Stimulated activated CD8-positive, alpha-beta memory T cell treated with anti-CD3 and anti-CD28 coated beads, Interleukin-4, amount 100 ng/mL, for 4 hours (primary cell): ENCODE data around the gene CLPTM1L.
"Not testable (repeated sequence)": the region's sequence is repeated elsewhere in the genome, so short reads cannot be mapped to it uniquely, and the experiment has no call there.

Source experiments
- DNase-seq, 2 donors: peaks; one replicate each; pipeline ENCODE4 v3.0.0-alpha.2; 2020; ENCODE audit warnings: low read depth in 2 of 2, low spot score in 1 of 2

The CLPTM1L gene

GRCh38 chr5:1380910-1381309 is 36.0 kb upstream of the CLPTM1L start:
- no peak for DNase-seq

DNA sequence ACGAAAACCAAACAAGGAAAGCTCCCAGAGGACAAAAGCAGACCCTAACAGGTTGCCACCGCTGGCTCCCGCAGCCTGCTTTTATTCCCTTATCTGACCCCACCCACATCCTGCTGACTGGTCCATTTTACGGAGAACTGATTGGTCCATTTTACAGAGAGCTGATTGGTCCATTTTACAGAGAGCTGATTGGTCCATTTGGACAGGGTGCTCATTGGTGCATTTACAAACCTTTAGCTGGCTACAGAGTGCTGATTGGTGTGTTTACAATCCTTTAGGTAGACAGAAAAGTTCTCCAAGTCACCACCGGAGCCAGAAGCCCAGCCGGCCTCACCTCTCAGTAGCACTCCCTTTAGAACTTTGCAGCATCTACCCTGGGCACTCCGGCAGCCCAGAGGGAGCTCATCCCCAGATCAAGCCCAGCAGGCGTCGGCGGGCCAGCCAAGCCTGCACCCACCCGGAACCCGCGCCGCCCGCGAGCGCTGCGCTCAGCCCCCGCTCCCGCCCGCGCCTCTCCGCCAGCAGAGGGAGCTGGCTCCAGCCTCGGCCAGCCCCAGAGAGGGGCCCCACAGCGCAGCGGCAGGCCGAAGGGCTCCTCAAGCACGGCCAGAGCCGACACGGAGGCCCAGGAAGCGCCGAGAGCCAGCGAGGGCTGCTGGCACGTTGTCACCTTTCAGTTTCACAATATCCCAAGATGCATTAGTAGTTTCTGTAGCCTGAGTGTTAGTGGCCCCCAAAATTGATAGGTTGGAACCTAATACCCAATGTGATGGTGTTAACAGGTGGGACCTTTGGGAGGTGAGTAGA is 35.3 kb upstream of the CLPTM1L start:
- peak in 1 of 2 donors; percentile 12 for DNase-seq

GRCh38 chr5:1378866-1379659 is 34.2 kb upstream of the CLPTM1L start:
- DNase-seq, result no peak

DNA sequence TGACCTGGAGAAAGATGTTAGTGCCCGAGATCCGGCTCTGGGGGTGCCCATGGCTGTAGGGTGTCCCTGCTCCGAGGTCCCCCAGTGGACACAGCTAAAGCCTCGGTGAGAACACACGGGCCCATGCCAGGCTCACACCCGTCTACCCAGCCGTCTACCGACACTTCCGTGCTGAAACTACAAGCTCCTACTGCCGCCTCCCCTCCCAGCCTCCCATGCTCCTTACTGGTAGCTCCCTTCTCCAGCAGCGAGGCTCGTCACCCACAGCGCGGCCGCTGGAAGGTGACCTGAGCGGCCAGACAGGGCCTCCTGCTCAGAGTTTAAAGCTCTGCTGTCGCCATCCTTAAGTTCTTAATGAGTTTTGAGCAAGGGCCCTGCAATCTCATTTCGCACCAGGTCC is 33.2 kb upstream of the CLPTM1L start:
- DNase-seq, result no peak

DNA sequence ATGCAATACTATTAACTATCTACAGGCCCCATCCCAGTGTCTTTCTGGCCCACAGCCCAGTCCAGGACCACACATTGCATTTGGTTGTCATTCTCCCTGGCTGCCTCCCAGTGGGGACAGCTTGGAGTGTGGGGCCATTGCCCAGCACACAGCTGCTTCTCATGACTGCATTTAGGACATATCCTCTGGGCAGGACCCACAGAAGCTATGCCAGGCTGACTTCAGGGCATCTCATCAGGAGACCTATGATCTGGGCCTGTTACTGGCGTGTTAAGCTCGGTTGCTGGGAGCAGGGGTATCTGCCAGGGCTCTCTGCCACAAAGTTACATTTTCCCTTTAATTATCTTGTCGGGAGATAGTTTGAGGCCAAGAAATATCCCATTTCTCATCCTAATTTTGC is 32.1 kb upstream of the CLPTM1L start:
- DNase-seq, result no peak

DNA sequence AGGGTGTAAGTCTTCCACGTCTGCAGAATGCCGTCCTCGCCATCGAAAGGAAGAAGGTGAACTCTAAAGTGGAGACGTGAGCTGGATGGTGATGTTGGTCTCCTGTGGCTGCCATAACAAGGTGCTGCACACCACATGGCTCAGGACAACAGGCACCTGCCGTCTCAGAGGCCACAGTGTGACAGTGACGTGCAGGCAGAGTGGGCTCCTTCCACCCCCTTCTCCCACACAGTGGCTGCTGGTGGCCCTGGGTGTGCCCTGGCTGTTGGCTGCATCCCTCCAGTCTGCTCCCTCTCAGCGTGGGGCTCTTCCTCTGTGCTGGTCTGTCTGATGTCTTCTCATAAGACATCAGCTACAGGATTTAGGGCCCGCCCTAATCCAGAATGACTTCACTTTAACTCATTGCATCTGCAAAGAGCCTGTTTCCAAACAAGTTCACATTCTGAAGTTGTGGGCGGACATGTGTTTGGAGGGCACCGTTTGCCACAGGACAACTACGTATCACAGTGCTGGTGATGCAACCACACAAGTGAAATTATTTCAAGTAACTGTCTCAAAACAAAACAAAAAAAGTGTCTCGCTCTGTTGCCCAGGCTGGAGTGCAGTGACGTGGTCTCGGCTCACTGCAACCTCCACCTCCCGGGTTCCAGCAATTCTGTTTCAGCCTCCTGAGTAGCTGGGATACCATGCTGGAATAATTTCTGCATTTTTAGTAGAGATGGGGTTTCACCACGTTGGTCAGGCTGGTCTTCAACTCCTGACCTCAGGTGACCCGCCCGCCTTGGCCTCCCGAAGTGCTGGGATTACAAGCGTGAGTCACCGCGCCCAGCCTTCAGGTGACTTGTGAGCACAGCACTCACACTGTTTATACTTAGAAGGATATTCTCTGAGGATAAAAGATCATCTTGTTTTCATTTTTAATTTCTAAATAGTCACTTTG is 31.2 kb upstream of the CLPTM1L start:
- DNase-seq, result no peak

DNA sequence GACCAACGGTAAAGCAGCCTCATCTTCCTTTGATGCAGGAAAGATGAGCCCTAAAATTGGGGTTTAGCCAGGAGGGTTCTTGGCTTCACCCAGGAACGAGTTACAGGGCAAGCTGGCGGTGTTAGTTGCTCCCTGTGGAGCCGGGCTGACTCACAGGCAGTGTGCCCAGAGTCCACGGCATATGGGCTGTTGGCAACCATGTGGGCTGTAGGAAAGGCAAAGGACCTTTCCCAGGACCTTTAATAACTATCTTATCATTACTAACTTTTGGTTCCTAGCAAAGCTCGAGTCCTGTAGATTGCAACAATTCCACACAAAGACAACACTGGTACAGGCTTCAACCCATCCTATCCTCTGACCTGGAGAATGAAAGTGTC is 29.8 kb upstream of the CLPTM1L start:
- no peak for DNase-seq

- DNase-seq, result no peak
These were observed 29.3 kb upstream of the CLPTM1L start for GRCh38 chr5:1374030-1374678.

GRCh38 chr5:1371972-1372342 is 27.1 kb upstream of the CLPTM1L start:
- DNase-seq, result not testable (repeated sequence)

GRCh38 chr5:1371218-1371971 is 26.5 kb upstream of the CLPTM1L start:
- no peak for DNase-seq

DNA sequence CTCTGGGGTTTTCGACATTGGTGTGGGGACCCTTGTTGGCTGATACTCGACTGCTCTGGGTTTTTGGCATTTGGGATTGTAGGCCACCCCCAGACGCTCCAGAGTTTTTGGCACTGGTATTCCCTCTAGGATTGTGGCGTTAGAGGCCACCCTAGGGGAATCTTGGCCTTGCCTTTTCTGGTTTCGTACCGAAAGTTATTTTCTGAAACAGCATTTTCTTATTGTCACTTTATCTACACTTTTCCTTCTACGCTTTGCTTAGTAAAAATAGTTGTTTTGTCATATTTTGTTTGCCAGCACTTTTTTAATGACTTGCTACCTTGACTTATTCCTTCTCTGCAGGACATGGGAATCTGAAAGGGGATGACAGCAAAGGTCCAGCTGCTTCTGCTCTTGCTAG is 25.1 kb upstream of the CLPTM1L start:
- no peak for DNase-seq

DNA sequence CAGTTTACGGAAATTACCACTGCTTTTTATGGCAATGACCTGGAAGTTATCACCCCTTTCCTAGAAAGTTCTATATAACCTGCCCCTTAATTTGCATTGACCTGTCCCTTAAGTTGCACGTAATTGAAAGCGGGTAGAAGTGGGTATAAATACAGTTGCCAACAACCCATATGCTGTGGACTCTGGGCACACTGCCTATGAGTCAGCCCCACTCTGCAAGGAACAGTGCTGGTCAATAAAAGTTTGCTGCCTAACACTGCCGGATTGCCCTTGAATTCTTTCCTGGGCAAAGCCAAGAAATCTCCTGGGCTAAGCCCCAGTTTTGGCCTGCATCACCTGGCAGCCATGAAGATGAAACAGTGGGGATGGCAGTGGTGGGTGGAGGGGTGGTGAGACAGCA is 23.9 kb upstream of the CLPTM1L start:
- no peak for DNase-seq

DNA sequence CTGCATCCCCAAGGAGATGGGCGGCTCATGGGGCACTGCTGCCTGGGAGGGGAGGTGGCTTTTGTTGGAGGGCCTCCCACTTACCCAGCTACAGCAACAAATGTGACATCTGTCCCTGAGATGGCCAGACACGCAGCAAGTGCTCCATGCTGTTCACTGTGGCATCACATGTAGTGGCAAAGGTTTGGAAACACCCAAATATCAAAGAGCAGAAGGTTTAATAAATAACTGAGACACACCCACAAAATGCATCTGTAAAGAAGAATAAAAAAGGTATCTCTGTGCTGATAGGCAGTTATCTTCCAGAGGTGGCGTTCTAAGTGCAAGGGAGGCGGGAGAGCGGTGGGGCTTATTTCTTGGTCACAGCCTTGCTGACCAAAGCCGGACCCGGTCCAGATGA is 23.3 kb upstream of the CLPTM1L start:
- no peak for DNase-seq

DNA sequence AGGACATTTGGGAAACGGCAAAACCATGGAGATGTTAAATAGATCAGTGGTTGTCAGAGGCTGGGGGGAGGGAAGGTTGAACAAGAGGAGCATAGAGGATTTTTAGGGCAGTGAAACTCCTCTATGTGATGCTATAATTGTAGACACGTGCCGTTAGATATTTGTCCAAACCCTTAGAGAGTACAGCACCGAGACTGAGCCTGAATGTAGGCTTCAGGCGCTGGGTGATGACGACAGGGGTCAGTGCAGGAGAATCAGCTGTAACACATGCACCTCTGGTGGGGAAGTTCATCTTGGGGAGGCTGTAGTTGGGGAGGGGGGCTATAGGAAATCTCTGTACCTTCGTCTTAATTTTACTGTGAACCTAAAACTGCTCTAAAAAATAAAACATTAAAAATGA is 22.2 kb upstream of the CLPTM1L start:
- DNase-seq, result no peak

DNA sequence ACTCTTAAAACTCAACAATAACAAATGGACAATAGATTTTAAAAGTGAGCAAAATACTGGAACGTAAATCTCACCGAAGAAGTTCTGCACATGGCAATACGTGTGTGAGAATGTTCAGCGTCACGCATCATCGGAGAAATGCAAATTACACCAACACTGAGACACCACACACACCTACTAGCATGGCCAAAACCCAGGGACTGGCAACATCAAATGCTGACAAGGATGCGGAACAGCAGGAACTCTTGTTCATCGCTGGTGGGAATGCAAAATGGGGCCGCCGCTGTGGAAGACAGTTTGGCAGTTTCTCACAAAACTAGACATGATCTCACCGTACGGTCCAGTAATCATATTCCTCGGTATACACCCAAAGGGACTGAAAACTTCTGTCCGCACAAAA is 21.6 kb upstream of the CLPTM1L start:
- no peak for DNase-seq

GRCh38 chr5:1364211-1364610 is 19.3 kb upstream of the CLPTM1L start:
- no peak for DNase-seq

- no peak for DNase-seq
These were observed 18.7 kb upstream of the CLPTM1L start for GRCh38 chr5:1363581-1363980.

DNA sequence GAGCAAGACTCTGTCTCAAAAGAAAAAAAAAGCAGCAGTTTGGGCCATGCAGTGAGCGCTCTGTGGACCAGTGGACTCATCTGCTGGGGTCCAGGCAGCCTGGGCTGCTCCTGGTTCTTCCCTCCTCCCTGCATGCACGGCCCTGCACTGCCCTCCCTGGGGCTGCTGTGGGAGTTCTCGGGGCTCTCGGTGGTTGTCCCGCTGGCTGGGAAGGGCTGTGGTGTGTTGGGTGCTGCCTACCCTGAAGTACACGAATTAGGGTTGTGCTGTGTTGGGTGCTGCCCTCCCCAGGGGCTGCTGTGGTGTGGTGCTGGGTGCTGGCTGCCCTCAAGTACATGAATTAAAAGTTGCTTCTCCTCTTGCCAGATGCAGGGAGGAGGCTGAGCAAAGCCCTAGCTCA is 18.3 kb upstream of the CLPTM1L start:
- no peak for DNase-seq

GRCh38 chr5:1362242-1363015 is 17.5 kb upstream of the CLPTM1L start:
- DNase-seq, result no peak

DNA sequence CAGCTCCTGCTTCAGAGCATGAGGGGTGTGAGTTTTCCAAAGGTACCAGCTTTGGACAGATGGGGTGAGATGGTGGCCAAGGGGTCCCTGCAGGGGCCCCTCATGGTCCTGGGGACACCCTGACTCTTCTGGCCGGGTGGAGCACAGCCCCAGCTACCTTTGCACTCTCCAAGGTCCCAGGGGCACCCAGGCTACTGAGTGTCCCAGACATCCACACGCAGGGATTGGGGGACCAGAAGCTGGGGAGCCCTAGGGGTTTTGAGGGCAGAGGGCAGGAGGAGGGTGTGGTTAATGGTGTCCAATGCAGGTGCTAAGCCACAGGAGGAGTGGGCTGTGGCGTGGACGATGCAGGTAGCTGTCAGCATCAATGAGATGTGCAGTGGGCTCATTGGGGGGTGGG is 16.0 kb upstream of the CLPTM1L start:
- no peak for DNase-seq
